GM19452 (cell line): ENCODE data around the gene SLC6A6.

Experiments
- ATAC-seq: cut with Tn5 transposase; IDR thresholded peaks from one replicate; pipeline ENCODE4 v1.9.1; 2021; ENCODE audit not compliant: unreplicated experiment

Gene SLC6A6

DNA sequence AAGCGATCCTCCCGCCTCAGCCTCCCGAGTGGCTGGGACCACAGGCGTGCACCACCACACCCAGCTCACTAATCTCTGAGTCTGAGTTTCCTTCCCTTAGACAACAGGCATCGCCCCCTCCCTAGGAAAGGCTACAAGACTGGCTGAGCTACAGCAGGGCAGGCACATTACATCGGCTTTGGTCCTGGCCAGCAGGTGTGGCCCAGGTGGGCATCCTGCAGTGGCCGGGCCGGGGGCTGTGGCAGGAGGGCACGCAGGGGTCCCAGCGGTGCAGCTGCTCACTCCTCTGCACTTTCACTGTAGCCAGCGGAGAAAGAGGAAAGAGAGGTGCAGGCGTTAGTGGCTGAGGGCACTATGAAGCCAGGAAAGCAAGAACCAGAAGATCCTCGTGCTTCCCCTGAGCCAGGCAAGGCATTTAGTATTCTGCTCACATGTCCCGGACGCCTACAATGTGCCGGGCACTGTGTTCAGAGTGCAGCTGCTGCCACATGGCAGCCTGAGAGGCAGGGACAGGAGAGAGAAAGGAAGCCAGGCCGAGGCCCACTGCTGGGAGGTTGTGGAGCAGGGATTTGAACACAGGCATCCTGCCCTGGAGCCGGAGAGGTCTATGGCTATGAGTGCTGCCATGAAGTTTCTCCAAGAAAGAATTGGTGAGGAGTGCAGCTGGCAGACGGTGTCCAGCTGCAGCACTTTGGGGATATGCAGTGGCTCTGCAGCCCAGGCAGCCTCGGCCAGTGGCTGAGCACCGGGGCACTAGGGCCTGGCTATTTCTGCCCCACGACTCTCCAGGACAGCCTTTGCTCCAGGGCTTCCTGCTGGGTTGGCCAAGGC lies 115.4 kb downstream of the SLC6A6 start:
- no peak for ATAC-seq

DNA sequence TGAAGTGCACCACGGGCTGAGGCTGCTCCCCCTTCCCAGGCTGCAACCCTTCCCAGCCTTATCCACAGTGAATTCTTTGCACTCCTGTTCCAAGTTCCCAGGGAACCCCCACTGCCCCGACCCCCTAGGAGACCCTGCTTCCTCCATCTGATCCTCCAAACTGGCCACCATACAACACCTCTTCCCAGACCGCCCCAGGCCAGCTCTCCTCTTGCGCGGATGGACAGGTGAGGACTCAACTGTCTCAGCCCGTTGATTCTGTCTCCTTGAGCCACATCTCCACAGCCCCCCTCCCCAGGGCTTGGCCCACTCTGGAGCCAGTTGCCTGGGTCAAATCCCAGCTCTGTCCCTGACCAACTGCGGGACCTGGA lies 116.0 kb downstream of the SLC6A6 start:
- no peak for ATAC-seq

DNA sequence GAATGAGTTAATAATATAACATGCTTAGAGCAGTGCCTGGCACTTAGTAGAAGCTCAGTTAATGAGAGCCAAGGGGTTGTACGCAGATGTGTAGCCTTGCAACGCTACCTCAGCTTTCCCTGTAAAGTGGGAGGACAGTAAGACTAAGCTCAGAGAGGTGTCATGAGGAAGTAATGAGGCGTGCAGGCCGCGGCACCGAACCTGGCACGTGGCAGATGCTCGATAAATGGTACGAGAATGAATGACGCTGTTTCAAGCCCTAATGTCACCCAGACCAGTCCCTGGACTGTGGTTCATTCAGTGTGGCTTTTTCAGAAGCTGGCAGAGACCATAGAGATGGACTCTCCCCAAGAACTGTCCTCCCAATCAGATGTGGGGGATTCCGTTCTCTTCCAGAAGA lies 116.5 kb downstream of the SLC6A6 start:
- ATAC-seq, result no peak

DNA sequence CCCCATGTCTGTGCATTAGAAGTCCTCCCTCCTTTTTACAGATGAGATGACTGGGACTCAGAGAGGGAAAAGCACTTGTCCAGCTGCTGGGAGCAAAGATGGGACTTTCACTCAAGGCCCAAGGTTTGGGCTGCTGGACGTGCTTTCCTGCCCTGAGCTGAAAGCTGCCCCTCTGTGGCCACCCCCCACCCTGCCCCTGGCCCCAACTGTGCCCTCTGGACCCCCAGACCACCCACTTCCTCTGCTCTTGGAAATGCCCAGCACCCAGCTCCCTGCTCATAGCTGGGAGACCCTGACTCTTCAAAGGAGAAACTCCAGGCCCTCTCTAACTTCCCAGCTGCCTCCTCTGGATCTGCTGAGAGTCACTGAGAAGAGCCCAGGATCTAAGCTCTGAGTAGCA lies 117.0 kb downstream of the SLC6A6 start:
- no peak for ATAC-seq

DNA sequence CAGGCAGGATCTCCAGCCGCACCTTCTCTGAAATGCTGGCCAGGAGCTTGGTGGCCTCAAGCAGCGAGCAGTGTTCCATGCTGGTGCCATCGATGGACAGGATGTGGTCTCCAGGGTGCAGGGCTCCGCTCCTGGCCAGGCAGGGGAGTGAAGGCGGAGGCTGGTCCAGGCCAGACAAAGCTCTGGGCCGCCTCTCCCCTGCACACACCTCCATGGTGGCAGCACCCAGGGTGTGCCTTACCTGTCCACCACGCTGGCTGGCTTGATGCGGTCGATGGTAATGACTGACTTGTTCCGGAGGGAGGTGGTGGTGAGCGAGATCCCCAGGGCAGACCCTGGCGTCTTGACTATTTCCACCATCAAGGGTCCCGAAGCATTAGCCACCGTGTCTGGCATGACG lies 117.7 kb downstream of the SLC6A6 start:
- no peak for ATAC-seq

DNA sequence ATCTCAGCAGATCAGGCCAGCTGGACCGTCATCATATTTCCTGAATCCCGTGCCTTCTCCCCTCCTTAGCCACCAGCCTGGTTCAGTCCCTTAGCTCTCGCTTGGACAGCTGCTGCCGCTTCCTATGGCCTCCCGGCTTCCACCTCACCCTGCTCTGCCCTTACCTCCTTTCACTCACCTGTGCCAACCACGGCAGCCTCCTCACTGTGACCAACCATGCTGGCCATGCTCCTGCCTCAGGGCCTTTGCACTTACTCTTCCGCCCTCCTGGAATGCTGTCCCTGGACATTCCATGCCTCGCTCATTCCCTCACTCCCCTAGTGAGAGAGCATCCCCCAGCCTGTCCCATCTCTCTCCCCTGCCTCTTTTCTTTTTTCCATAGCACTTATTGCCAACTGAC lies 118.6 kb downstream of the SLC6A6 start:
- no peak for ATAC-seq

DNA sequence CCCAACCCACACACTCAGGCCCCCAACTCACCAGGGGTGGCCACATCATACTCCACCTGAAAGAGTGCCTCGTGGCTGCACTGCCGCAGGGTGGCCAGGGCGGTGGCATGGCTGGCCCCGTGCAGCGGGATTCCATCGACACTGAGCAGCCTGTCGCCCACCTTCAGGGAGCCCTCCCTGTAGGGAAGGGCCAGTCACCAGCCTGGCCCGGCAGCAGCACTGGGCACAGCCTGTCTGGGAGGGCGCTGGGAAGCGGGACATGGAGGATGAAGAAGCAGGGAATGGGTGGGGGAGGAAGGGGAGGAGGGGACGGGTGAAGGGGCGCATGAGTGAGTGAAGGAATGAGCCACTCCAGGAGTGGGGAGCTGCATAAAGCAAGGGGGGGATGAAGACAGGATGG lies 119.2 kb downstream of the SLC6A6 start:
- no peak for ATAC-seq

DNA sequence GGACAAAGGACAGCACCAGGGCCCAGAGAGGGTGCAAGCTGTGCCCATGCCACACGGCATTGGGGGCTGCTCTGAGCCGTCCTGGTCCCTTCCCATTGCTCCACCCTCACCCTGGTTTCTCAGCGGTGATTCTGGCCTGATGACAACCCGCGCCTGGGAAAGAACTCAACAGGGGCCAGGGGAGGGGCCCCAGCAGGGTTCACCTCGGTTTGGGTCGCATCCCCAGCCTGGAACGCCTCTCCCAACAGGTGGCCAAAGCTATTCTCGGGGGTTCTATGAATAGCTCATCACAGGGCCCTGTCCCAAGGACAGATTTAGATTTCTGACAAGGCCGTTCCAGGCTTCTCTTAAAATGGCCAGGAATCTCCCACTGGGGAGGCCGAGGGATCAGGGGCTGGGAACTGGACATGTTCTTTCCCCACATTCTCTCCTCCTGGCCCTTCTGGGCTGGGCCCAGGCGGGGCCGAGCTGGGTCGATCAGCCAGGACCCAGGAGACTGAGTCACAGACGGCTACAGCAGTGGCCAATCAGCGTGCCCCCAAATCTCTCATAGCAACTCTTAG lies 119.8 kb downstream of the SLC6A6 start:
- no peak for ATAC-seq

- no peak for ATAC-seq
Observed at GRCh38 chr3:14522768-14523167, 120.4 kb downstream of the SLC6A6 start.

DNA sequence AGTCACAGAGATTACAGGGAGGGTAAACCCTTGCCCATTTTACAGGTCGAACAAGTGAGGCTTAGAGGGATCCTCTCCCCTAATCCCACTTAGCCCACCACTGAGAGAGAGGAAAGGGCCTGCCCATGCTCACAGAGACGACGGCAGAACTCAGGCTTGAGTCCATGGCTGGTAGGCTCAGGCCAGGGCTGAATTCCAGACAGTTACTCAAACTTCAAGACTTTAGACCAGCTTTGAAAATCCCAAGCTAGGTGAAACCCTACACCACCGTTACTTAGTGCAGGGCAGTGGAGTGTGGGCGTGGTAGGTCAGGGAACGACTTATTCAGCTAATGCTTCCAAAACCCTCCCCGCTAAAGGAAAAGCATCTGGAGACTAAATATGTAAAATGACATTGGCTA lies 121.4 kb downstream of the SLC6A6 start:
- no peak for ATAC-seq

DNA sequence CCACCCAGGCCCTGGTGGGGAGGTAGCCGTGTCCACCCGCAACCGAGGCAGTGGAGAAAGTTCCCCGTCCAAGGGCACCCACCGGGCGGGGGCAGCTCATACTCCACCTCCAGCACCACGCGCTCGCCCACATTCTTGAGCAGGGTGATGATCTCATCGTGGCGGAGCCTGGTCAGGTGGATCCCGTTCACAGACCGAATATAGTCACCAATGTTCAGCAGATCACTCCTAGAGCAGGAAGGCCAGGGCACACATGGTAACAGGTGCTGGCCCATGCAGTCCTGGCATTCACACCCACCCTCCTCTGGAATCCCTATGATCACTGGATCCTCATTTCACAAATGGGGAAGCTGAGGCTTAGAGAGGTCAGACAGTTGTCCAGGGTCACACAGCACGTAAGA lies 121.9 kb downstream of the SLC6A6 start:
- no peak for ATAC-seq

DNA sequence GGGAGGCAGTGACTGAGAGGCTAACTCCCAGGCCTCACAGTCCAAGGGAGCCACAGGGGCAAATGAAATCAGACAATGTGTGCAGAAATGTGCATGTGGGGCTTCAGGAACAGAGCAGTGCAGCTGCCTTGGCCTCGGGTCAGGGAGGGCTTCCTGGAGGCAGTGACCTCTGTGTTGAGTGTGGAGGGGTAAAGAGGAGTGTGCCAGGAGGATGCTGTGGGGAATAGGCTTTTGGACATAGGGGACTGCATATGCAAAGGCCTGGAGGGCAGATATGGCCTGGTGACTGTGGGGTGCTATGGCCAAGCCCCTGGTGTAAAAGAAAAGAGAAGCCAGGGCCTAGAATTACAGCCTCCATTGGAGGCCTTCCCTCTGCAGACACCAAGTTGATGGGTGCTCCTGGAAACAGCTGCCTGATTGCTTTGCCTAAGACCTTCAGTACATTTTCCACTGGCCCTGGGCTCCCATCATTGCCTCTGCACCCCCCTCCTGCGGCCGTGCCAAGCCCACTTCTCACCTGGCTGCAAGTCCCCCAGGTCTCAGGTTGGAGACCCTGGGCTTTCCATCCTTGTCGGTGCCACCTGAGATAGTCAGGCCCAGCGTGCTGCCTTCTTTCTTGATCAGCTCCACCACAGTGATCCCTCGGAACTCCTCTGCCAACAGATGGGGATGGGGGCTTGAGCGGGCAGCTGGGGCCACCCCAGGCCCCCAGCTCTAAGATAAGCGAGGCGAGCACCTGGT lies 122.7 kb downstream of the SLC6A6 start:
- ATAC-seq, result no peak

DNA sequence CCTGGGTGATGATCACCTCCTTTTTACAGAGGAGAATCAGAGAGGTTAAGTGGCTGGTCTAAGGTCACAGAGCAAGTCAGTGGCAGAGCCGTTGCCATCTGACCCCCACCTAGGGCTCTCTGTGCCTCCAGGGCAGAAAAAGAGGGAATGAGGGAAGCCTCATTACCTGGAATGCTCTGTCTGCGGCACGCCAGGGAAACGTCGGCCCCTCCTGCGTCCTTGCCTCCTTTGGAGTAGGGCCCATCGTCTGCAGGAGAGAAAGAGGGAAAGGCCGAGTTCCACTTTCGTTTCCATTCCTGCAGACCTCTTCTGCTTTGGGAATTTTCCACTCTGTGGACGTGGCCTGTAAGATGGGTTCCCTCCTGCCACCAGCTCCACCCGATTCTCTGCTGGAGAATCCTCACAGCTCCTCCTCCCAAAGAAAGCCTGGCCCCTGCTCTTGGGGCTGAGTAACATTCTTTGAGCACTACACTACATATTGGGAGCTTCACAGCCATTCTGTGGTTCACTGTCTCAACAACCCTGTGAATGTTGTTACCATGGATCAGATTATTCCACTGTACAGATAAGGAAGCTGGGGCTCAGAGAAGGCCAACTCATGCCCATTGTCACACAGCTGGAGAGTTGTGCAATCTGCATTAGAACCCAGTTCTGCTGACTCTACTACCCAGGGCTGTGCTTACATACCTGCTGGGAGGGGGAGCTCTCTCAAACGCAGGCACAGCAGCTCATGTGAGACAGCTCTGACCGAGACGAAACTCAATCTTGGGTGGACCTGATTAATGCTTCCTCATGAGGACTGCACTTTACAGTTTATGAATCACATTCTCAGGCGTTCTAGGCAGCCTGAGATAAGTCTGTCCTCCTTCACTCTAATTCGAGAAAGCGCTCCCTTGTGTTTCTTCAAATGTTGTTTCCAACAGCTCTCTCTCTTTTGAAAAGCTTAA lies 123.6 kb downstream of the SLC6A6 start:
- ATAC-seq, result no peak

DNA sequence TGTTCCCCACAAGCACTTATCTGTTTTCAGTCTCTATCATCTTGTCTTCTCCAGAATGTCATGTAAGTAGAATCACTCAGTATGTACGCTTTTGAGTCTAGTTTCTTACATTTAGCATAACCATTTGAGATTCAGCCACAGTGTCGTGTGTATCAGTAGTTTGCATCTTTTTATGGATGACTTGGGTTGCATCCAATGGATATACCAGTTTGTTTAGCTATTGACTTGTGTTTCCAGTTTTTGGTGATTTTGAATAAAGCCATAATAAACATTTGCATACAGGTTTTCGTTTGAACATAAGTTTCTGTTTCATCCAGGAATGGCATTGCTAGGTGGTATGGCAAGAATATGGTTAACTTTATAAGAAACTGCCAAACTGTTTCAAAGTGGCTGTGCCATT lies 125.7 kb downstream of the SLC6A6 start:
- ATAC-seq, result no peak

GRCh38 chr3:14531856-14532395 lies 129.5 kb downstream of the SLC6A6 start:
- ATAC-seq, result no peak

DNA sequence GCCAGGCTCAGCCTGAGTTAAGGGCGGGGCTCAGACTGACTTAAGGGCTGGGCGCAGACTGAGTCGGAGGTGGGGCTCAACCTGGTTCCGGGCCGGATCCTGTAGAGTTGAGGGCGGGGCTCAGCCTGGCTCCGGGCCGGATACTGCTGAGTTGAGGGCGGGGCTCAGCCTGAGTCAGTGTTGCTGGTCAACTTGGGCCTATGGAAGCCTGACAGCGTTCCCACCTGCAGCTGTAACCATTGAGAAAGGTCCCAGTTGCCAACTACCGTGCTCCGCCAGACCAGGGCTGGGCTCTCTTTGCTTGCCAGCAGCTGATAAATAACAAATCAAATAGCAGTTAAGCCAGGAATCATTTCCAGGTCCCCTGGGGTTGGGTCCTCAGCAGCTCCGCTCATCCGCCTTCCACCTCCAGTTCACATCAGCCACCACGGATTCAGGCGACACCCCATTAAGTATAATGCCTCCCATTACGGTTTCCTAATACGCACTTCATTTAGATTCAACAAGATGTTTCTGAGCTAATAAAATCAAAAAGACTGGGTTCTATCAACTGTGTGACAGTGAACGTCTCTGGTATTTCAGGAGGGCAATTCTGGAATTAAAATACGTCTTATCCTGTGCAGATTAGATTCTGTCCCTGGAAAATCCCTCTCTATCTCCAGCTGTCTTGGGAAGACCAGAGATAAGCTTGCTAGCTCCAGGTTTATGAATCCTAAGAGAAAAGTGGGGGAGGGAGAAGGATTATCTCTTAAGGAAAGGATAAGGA lies 130.5 kb downstream of the SLC6A6 start:
- no peak for ATAC-seq

DNA sequence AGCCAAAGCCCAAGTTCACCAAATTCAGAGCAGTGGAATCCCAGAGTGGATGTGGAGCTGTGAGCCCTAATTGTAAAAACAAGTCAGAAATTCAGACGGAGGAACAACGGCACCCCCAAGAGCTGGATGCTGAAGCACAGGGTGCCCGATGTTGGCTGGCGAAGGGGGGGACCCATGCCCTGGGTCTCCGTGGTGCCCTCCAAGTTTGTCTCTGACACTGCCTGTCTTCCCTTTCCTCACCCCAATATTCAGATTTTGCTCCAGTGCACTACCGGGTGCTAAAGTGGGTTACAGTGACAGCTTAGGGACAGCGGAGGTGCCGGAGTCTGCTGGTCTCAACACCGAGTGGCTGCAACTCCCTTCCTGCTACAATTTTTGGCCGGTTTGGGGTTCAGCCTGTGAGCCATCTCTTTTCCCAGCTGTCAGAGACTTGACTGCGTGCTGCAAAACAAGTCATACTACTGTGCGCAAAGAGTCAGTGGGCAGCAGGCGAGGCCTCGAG lies 131.1 kb downstream of the SLC6A6 start:
- no peak for ATAC-seq

DNA sequence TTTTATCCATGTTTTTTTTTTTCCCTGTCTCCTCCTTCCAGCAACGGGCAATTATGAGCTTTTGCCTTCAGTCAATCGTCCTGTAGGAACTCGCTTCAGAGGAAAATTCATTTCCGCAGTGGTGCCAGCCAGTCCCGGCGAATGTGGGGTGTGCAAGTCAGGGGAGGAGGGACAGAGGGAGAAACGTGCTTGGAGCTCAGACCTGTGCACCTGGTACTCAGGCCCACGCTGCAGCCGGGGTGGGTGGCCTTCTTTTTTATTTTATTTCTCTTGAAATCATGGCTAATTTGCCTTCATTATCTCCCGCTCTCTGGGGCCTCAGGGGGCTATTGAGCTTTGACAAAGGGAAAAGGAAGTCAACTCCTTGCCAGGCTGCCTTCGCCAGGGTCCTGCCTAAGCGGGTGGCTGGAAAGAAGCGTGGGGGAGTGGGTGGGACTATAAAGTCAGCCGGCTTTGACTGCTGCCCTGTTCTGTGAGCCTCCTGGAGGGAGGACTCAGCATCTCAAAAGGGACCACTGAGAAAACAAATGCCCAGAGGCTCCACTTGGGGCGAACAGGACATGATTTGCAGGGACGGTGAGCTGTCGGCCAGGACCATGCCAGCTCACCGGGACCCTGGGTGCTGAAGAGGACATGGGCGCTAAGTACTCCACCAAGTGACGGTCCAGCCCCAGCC lies 132.2 kb downstream of the SLC6A6 start:
- ATAC-seq, result no peak

- ATAC-seq, result no peak
Observed at GRCh38 chr3:14535616-14536015, 133.2 kb downstream of the SLC6A6 start.
